H9 (cell line): ENCODE results near the gene DRD4. TPM values are rescaled to one million over a fixed set of nuclear protein-coding genes. Genes with fewer than 3 reads are reported as not detected.
"Not testable (repeated sequence)": the region's sequence is repeated elsewhere in the genome, so short reads cannot be mapped to it uniquely, and the experiment has no call there.

ENCODE experiments used
- DNase-seq: peaks from one replicate; pipeline ENCODE4 v3.0.0-alpha.2; 2017
- H2AFZ ChIP-seq: one replicate; pipeline ENCODE4 v1.6.1; 2013; ENCODE audit warnings: mild to moderate bottlenecking, low read length, control low read depth, moderate library complexity
- H2AK5ac ChIP-seq: 2 replicates; pipeline ENCODE4 v1.6.1; 2013; ENCODE audit warnings: low read length, control low read depth, mixed read lengths; ENCODE audit not compliant: insufficient read length
- H2BK120ac ChIP-seq: one replicate; pipeline ENCODE4 v1.6.1; 2013; ENCODE audit warnings: low read depth, mild to moderate bottlenecking, low read length, control low read depth, inconsistent platforms; ENCODE audit not compliant: poor library complexity, severe bottlenecking
- H2BK12ac ChIP-seq: 2 replicates; pipeline ENCODE4 v1.6.1; 2013; ENCODE audit warnings: low read length, control low read depth, mixed read lengths, low read depth; ENCODE audit not compliant: insufficient read length
- H2BK15ac ChIP-seq: 2 replicates; pipeline ENCODE4 v1.6.1; 2013; ENCODE audit warnings: low read depth, low read length, control low read depth
- H2BK20ac ChIP-seq: one replicate; pipeline ENCODE4 v1.6.1; 2013; ENCODE audit warnings: low read depth, mild to moderate bottlenecking, low read length, control low read depth, inconsistent platforms; ENCODE audit not compliant: poor library complexity, severe bottlenecking
- H2BK5ac ChIP-seq: 2 replicates; pipeline ENCODE4 v1.6.1; 2013; ENCODE audit warnings: low read length, control low read depth, mixed read lengths; ENCODE audit not compliant: insufficient read length
- H3K14ac ChIP-seq: 2 replicates; pipeline ENCODE4 v1.6.1; 2013; ENCODE audit warnings: low read length, control low read depth; ENCODE audit not compliant: insufficient read depth
- H3K18ac ChIP-seq: 2 replicates; pipeline ENCODE4 v1.6.1; 2013; ENCODE audit warnings: low read depth, mild to moderate bottlenecking, mixed read lengths, low read length, control low read depth; ENCODE audit not compliant: insufficient read length
- H3K23ac ChIP-seq: 2 replicates; pipeline ENCODE4 v1.6.1; 2013; ENCODE audit warnings: low read length, control low read depth, mixed read lengths, low read depth; ENCODE audit not compliant: insufficient read length
- H3K23me2 ChIP-seq: 2 replicates; pipeline ENCODE4 v1.6.1; 2013; ENCODE audit warnings: low read depth, mild to moderate bottlenecking, mixed read lengths, low read length, control low read depth; ENCODE audit not compliant: insufficient read length, poor library complexity, severe bottlenecking
- H3K27ac ChIP-seq: 2 replicates; pipeline ENCODE4 v1.5.1; 2013; ENCODE audit warnings: low read length, control low read depth, mixed read lengths, low read depth; ENCODE audit not compliant: insufficient read length
- H3K27me3 ChIP-seq: 2 replicates; pipeline ENCODE4 v1.6.1; 2013; ENCODE audit warnings: low read length, control low read depth, inconsistent platforms; ENCODE audit not compliant: insufficient read depth
- H3K4ac ChIP-seq: 2 replicates; pipeline ENCODE4 v1.6.1; 2013; ENCODE audit warnings: low read depth, mild to moderate bottlenecking, control low read depth, inconsistent platforms, low read length, moderate library complexity
- H3K4me1 ChIP-seq: 2 replicates; pipeline ENCODE4 v1.6.1; 2013; ENCODE audit warnings: low read length, control low read depth, inconsistent platforms; ENCODE audit not compliant: insufficient read depth
- H3K4me2 ChIP-seq: 2 replicates; pipeline ENCODE4 v1.6.1; 2013; ENCODE audit warnings: low read length, control low read depth, mixed read lengths; ENCODE audit not compliant: insufficient read length, insufficient read depth
- H3K56ac ChIP-seq: 2 replicates; pipeline ENCODE4 v1.6.1; 2013; ENCODE audit warnings: low read depth, mild to moderate bottlenecking, mixed read lengths, low read length, control low read depth; ENCODE audit not compliant: insufficient read length
- H3K79me1 ChIP-seq: 2 replicates; pipeline ENCODE4 v1.6.1; 2013; ENCODE audit warnings: low read depth, mild to moderate bottlenecking, moderate library complexity, low read length, control low read depth, inconsistent platforms; ENCODE audit not compliant: insufficient read depth, poor library complexity, severe bottlenecking
- H3K79me2 ChIP-seq: 2 replicates; pipeline ENCODE4 v1.6.1; 2013; ENCODE audit warnings: low read length, control low read depth, inconsistent platforms; ENCODE audit not compliant: insufficient read depth
- H3K9ac ChIP-seq: 2 replicates; pipeline ENCODE4 v1.6.1; 2013; ENCODE audit warnings: low read length, control low read depth, mixed read lengths; ENCODE audit not compliant: insufficient read length; ENCODE audit errors: extremely low read depth
- H3K9me3 ChIP-seq: one replicate; pipeline ENCODE4 v1.6.1; 2013; ENCODE audit warnings: low read depth, low read length, inconsistent platforms; ENCODE audit not compliant: control insufficient read depth
- H3T11ph ChIP-seq: one replicate; pipeline ENCODE4 v1.6.1; 2013; ENCODE audit warnings: mild to moderate bottlenecking, low read length, control low read depth, inconsistent platforms
- H4K20me1 ChIP-seq: one replicate; pipeline ENCODE4 v1.6.1; 2013; ENCODE audit not compliant: control insufficient read depth, insufficient read length, insufficient read depth
- H4K5ac ChIP-seq: 2 replicates; pipeline ENCODE4 v1.6.1; 2013; ENCODE audit warnings: low read depth, mild to moderate bottlenecking, mixed read lengths, low read length, control low read depth; ENCODE audit not compliant: insufficient read length
- H4K8ac ChIP-seq: replicated peaks from 2 replicates; pipeline ENCODE4 v1.6.1; 2013; ENCODE audit warnings: low read length, control low read depth, mixed read lengths, low read depth; ENCODE audit not compliant: insufficient read length
- H4K91ac ChIP-seq: 2 replicates; pipeline ENCODE4 v1.6.1; 2013; ENCODE audit warnings: low read depth, mild to moderate bottlenecking, moderate library complexity, mixed read lengths, low read length, control low read depth; ENCODE audit not compliant: insufficient read length
- H3K27ac Mint-ChIP-seq, 3 experiments: 2 replicates in 2 of 3; 3 replicates in 1 of 3; pipeline ENCODE4 v1.8.0; 2020 to 2021; ENCODE audit warnings: mixed read lengths in 3 of 3, mild to moderate bottlenecking in 1 of 3, moderate library complexity in 1 of 3
- H3K27me3 Mint-ChIP-seq: 2 replicates; pipeline ENCODE4 v1.8.0; 2021; ENCODE audit warnings: low read depth, mild to moderate bottlenecking, moderate library complexity, mixed read lengths
- H3K36me3 Mint-ChIP-seq, 3 experiments: 2 replicates in 2 of 3; 3 replicates in 1 of 3; pipeline ENCODE4 v1.8.0; 2020 to 2021; ENCODE audit warnings: low read depth in 3 of 3, mixed read lengths in 3 of 3; ENCODE audit not compliant: insufficient read depth in 1 of 3
- H3K4me1 Mint-ChIP-seq, 2 experiments: 2 replicates each; pipeline ENCODE4 v1.8.0; 2020; ENCODE audit warnings: mixed read lengths in 2 of 2
- H3K4me3 Mint-ChIP-seq, 2 experiments: 2 replicates in 1 of 2; 3 replicates in 1 of 2; pipeline ENCODE4 v1.8.0; 2020 to 2021; ENCODE audit warnings: mild to moderate bottlenecking in 2 of 2, mixed read lengths in 2 of 2, moderate library complexity in 1 of 2
- H3K9me3 Mint-ChIP-seq, 2 experiments: 2 replicates in 1 of 2; 3 replicates in 1 of 2; pipeline ENCODE4 v1.8.0; 2020; ENCODE audit warnings: mild to moderate bottlenecking in 2 of 2, mixed read lengths in 2 of 2, moderate library complexity in 1 of 2
- CTCF ChIP-seq: fragments of 200-600 bp; sonication (generic); conservative IDR thresholded peaks from 3 replicates; pipeline ENCODE4 v1.8.0; 2021; ENCODE audit warnings: antibody characterized with exemption, mild to moderate bottlenecking
- WGBS: extraction: QIAGEN DNeasy Blood & Tissue Kit; methylation state at CpG from one replicate; pipeline ENCODE4 v1.1.7; 2013; ENCODE audit warnings: missing lambda C conversion rate, low lambda C conversion rate, mixed read lengths; ENCODE audit not compliant: insufficient read length; ENCODE audit errors: extremely low coverage; 5-methylcytosine and 5-hydroxymethylcytosine counted together
- total RNA-seq: library from RNA; stranded (reverse); gene quantifications from 2 replicates; pipeline ENCODE4 v1.2.1, GENCODE V29; 2021

DRD4 gene
- total RNA-seq, 1 experiment from 2014 or later: 6.8 TPM

- no peak overlapping the region for H3K23ac ChIP-seq
- no peak overlapping the region for H4K8ac ChIP-seq
- H2AK5ac ChIP-seq: no peak overlapping the region
- no peaks in the 10 kb centered on the region for H3K27me3 Mint-ChIP-seq
- H3K4me2 ChIP-seq: no peak overlapping the region
- no peaks in the 10 kb centered on the region for H3K23me2 ChIP-seq
- no peaks in the 10 kb centered on the region for H3K9me3 Mint-ChIP-seq
- TF ChIP-seq CTCF: no peak
- no peak overlapping the region for H3K18ac ChIP-seq
- H2BK12ac ChIP-seq: no peak overlapping the region
- no peak overlapping the region for H2BK15ac ChIP-seq
- no peak overlapping the region for H2BK5ac ChIP-seq
- no peak overlapping the region for H3K27ac Mint-ChIP-seq
- H3K79me1 ChIP-seq: no peaks in the 10 kb centered on the region
- no peak overlapping the region for H3T11ph ChIP-seq
- no peak overlapping the region for H2AFZ ChIP-seq
- no peak overlapping the region for H2BK20ac ChIP-seq
- H3K4me3 Mint-ChIP-seq: no peak overlapping the region
- no peaks in the 10 kb centered on the region for H3K4me1 ChIP-seq
- no peak for DNase-seq
- no CpG with 5 or more reads among the region's 10 CpGs for WGBS
- H4K5ac ChIP-seq: no peak overlapping the region
- H3K79me2 ChIP-seq: no peaks in the 10 kb centered on the region
- no peak overlapping the region for H3K27ac ChIP-seq
- no peak overlapping the region for H3K56ac ChIP-seq
- no peak overlapping the region for H3K14ac ChIP-seq
- no peak overlapping the region for H3K9ac ChIP-seq
- no peaks in the 10 kb centered on the region for H4K20me1 ChIP-seq
- peaks cover 19 to 53% (median 40%) of the 10 kb centered on the region in 3 experiments for H3K36me3 Mint-ChIP-seq
- peaks cover 2% of the 10 kb centered on the region in 2 experiments; a peak in 1 of 4 replicates for H3K4me1 Mint-ChIP-seq
- no peaks in the 10 kb centered on the region for H3K27me3 ChIP-seq
- no peak overlapping the region for H2BK120ac ChIP-seq
- H3K4ac ChIP-seq: no peak overlapping the region
- no peak overlapping the region for H4K91ac ChIP-seq
- H3K9me3 ChIP-seq: no peaks in the 10 kb centered on the region
These were observed 13.4 kb downstream of the DRD4 start for GRCh38 chr11:650482-650881.

- H2BK12ac ChIP-seq, H3K79me1 ChIP-seq, H4K8ac ChIP-seq, H3K23ac ChIP-seq, H3K9me3 ChIP-seq, H3K27ac ChIP-seq, H3K4me1 ChIP-seq, H2AK5ac ChIP-seq, H3T11ph ChIP-seq, H3K4me3 Mint-ChIP-seq, H2AFZ ChIP-seq, H2BK5ac ChIP-seq, H3K4ac ChIP-seq, H2BK15ac ChIP-seq, DNase-seq, H2BK120ac ChIP-seq, H2BK20ac ChIP-seq, H4K5ac ChIP-seq, H3K9ac ChIP-seq, H3K27me3 Mint-ChIP-seq, H3K4me1 Mint-ChIP-seq, H4K91ac ChIP-seq, H3K9me3 Mint-ChIP-seq, H3K27ac Mint-ChIP-seq, H4K20me1 ChIP-seq, H3K4me2 ChIP-seq, H3K56ac ChIP-seq, H3K27me3 ChIP-seq, H3K23me2 ChIP-seq, H3K18ac ChIP-seq, H3K14ac ChIP-seq, H3K79me2 ChIP-seq: not testable (repeated sequence)
- peaks cover 17 to 54% (median 32%) of the 10 kb centered on the region in 3 experiments for H3K36me3 Mint-ChIP-seq
- WGBS: no CpG with 5 or more reads among the region's 14 CpGs
These were observed 16.1 kb downstream of the DRD4 start for GRCh38 chr11:653136-653535.
